MM.1S (cell line): ENCODE results near the gene FNDC11.

ENCODE experiments used
- CTCF ChIP-seq: fragments of 300-600 bp; sonication (generic); IDR thresholded peaks from 2 replicates; pipeline ENCODE4 v1.5.1; 2016; ENCODE audit warnings: antibody characterized with exemption, low read length, mixed read lengths
- EZH2 ChIP-seq: fragments of 300-600 bp; sonication (generic); optimal IDR thresholded peaks from 2 replicates; pipeline ENCODE3; 2017; ENCODE audit warnings: low read depth, mild to moderate bottlenecking, antibody characterized with exemption, low read length, mixed read lengths
- EZH2phosphoT487 ChIP-seq: fragments of 300-600 bp; sonication (generic); IDR thresholded peaks from 2 replicates; pipeline ENCODE4 v1.6.1; 2018; ENCODE audit warnings: antibody characterized with exemption, low read length

GRCh38 chr20:63561624-63562396, 7.9 kb downstream of the FNDC11 start:
- TF ChIP-seq CTCF (no peak), EZH2 (no peak), EZH2phosphoT487 (no peak)
